Right forelimb (tissue), 1 donor: ENCODE results near the gene EXOC5.
"Not testable (repeated sequence)": the region's sequence is repeated elsewhere in the genome, so short reads cannot be mapped to it uniquely, and the experiment has no call there.

Experiments used
- DNase-seq: peaks from one replicate; pipeline ENCODE4 v3.0.0-alpha.2; 2018

Gene EXOC5

GRCh38 chr14:57258221-57258620, 10.5 kb downstream of the EXOC5 start:
- DNase-seq, result not testable (repeated sequence)

- DNase-seq, result no peak
Measured at GRCh38 chr14:57254884-57255283, 13.8 kb downstream of the EXOC5 start.

- no peak for DNase-seq
Measured at GRCh38 chr14:57246933-57247657, 21.6 kb downstream of the EXOC5 start.

- DNase-seq, result no peak
Measured at GRCh38 chr14:57245941-57246340, 22.8 kb downstream of the EXOC5 start.

- no peak for DNase-seq
Measured at GRCh38 chr14:57244106-57244505, 24.6 kb downstream of the EXOC5 start.

GRCh38 chr14:57243320-57243719, 25.4 kb downstream of the EXOC5 start:
- DNase-seq, result no peak

- not testable (repeated sequence) for DNase-seq
Measured at GRCh38 chr14:57240115-57240514, 28.6 kb downstream of the EXOC5 start.

- no peak for DNase-seq
Measured at GRCh38 chr14:57232006-57232405, 36.7 kb downstream of the EXOC5 start.

- DNase-seq, result not testable (repeated sequence)
Measured at GRCh38 chr14:57228320-57228719, 40.4 kb downstream of the EXOC5 start.

- no peak for DNase-seq
Measured at GRCh38 chr14:57227083-57227482, 41.6 kb downstream of the EXOC5 start.

- no peak for DNase-seq
Measured at GRCh38 chr14:57221931-57222330, 46.8 kb downstream of the EXOC5 start.

GRCh38 chr14:57212919-57213318, 55.8 kb downstream of the EXOC5 start:
- no peak for DNase-seq

- no peak for DNase-seq
Measured at GRCh38 chr14:57209561-57209960, 59.1 kb downstream of the EXOC5 start.

- no peak for DNase-seq
Measured at GRCh38 chr14:57205938-57206337, 62.8 kb downstream of the EXOC5 start.

- not testable (repeated sequence) for DNase-seq
Measured at GRCh38 chr14:57202672-57203071, 66.0 kb downstream of the EXOC5 start.

- no peak for DNase-seq
Measured at GRCh38 chr14:57199921-57200320, 68.8 kb downstream of the EXOC5 start.

GRCh38 chr14:57189070-57189469, 79.6 kb downstream of the EXOC5 start:
- DNase-seq, result no peak

GRCh38 chr14:57182760-57183503, 85.8 kb downstream of the EXOC5 start:
- DNase-seq, result no peak

- DNase-seq, result no peak
Measured at GRCh38 chr14:57179273-57179672, 89.4 kb downstream of the EXOC5 start.

- DNase-seq, result no peak
Measured at GRCh38 chr14:57174466-57174865, 94.2 kb downstream of the EXOC5 start.

- no peak for DNase-seq
Measured at GRCh38 chr14:57171903-57172302, 96.8 kb downstream of the EXOC5 start.

- DNase-seq, result no peak
Measured at GRCh38 chr14:57171363-57171762, 97.3 kb downstream of the EXOC5 start.

GRCh38 chr14:57169901-57170300, 98.8 kb downstream of the EXOC5 start:
- no peak for DNase-seq

- DNase-seq, result no peak
Measured at GRCh38 chr14:57168138-57168679, 100.5 kb downstream of the EXOC5 start.
